Inflammatory macrophage treated with lipopolysaccharide for 1 hour (primary cell): ENCODE measurements around the gene TMIGD2.
"Not testable (repeated sequence)": the region's sequence is repeated elsewhere in the genome, so short reads cannot be mapped to it uniquely, and the experiment has no call there.

Experiments used
- DNase-seq, 2 donors: peaks; one replicate each; pipeline ENCODE4 v3.0.0-alpha.2; 2020 to 2022

The TMIGD2 gene

GRCh38 chr19:4302243-4302640, at the start of gene TMIGD2:
Gene TMIGD2 (minus strand): TSS chr19:4302389. CDS start chr19:4302385, 4 bp downstream.
- DNase-seq = no peak

- no peak for DNase-seq
Measured at GRCh38 chr19:4350726-4351125, 48.5 kb upstream of the TMIGD2 start.

GRCh38 chr19:4350111-4350510, 47.9 kb upstream of the TMIGD2 start:
- DNase-seq = no peak

- DNase-seq = not testable (repeated sequence)
Measured at GRCh38 chr19:4349225-4349624, 47.0 kb upstream of the TMIGD2 start.

DNA sequence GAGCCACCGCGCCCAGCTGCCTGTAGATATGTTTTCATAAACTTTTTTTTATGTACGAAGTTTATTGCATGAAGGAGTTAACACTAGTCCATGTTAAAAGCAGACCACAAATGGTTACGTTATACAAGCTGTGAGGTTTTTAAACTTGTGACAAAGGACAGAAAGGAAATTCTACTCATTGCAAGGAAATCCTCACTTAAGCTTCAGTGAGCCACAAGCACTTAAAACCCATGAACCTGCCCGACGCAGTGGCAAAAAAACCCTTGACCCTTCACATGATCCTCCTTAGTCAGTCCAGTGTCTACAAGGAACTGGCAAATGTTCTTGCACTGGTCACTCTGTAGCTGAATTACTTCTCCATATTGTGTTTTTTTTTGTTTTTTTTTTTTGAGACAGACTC, 45.3 kb upstream of the TMIGD2 start:
- DNase-seq = peak; percentile 73 to 92

DNA sequence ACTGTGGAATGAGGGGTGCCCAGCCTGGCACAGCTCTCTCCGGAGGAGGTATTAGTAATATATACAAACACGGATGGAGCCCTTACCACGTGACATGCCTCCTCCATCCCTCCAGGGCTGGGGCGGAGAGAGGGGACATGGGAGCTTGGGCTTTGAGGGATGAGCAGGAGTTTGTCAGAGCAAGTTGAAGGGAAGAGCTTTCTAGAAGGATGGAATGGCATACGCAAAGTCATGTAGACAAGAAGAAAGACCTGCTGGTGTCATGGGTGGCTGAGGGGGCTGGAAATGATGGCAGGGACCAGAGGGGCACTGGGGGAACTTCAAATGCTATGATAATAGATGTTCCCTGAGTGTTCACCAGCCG, 43.8 kb upstream of the TMIGD2 start:
- no peak for DNase-seq

DNA sequence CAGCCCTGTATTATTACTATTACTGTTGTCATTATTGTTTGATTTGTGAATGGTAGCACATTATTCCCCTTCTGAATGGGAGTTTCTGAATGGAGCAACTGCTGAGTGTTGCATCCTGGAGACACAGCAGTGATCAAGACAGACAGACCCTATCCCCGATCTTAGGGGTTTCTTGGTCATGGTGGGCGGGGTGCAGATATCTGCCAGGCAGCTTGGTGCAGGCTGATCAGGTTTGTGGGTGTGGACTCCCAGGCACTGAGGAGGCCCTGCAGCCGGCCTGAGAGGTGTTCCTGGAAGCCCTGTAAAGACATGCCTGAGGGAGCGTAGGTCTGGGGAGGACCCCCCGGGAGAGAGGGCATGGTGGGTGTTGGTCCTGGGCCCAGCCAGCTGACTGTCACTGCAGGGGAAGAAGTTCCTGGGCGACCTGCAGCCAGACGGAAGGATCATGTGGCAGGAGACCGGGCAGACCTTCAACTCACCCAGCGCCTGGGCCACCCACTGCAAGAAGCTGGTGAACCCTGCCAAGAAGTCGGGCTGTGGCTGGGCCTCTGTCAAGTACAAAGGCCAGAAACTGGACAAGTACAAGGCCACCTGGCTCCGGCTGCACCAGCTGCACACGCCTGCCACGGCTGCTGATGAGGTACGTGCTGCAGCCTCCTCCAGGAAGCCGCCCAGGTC, 43.3 kb upstream of the TMIGD2 start:
- DNase-seq = no peak

- peak; percentile 84 to 93 for DNase-seq
Measured at GRCh38 chr19:4343370-4344307, 41.5 kb upstream of the TMIGD2 start, which contains the start of gene MPND. Gene MPND (plus strand): TSS chr19:4343562. CDS start chr19:4343594, 32 bp downstream.

DNA sequence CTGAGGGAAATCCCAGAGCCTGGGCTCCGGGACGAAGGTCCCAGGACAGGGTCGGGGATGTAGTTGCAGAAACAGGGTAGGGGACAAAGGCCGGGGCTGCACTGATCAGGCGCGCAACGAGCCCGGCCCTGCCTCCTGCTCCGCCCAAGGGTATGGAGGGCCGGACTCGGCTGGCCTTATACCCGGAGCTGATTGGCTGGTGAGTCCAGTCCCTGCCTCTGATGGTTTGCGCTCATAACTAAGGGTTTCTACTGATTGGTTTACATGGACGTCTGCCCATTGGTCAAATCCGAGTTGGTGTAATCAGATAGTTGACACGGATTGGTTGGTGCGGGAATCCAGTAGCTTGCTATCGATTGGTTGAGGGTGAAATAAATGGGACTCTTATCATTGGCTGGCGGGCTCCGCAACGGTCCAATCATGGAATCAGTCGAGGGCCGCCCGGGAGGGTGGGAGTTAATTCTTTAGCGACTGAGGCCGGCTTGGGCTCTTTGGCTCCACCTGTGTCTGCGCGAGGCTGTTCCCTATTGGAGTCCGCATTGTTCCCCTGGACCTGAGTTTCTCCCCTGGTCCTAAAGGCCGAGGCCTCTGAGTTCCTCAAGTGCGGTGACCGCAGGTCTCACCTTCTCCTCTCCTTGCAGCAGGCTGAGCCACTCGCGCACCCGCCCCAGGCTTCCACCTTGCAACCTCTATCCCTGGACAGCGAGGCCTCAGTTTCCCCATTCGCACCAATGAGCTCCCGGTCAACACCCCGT, 40.6 kb upstream of the TMIGD2 start:
- peak; percentile 98 to 100 for DNase-seq

DNA sequence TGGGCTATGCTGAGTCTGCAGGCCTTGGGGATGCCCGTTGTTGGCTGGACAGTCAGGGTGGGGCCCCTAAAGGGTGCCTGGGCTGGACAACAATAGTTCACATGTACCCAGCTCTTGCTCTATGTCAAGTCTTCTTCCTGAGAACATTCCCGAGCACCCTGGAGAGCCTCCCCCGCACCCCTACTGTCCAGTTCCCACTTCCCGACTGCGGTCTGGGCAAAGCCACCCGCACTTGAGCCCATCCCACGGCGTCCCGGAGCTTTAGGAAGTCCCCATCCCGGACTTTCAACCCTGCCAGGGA, 40.1 kb upstream of the TMIGD2 start:
- DNase-seq = no peak

- peak in 1 of 2 donors; percentile 35 for DNase-seq
Measured at GRCh38 chr19:4338441-4339355, 36.5 kb upstream of the TMIGD2 start, which contains the start of gene STAP2. Gene STAP2 (minus strand): TSS chr19:4338827. CDS start chr19:4338753, 74 bp downstream.

DNA sequence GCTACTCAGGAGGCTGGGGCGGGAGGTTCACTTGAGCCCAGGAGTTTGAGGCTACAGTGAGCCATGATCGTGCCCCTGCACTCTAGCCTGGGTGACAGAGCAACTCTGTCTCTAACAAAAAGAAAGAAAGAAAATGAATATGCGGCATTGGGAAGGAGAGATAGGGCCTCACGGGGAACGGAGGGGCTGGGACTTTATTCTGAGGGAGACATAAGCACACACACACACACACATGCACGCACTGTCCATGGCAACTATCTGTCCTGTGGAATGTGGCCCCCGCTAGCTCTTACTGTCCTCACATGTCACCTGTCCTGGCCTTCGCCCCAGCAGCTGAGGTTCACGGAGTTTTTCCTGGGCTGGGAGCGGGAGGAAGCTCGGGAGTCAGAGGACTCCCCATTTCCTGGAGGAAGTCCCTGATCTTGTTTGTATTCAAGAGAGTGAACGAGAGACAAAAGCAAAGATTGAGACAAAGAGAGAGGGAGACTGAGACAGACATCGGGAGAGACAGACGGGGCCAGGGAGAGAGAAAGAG, 35.8 kb upstream of the TMIGD2 start:
- peak in 1 of 2 donors; percentile 15 for DNase-seq

GRCh38 chr19:4334929-4335570, 32.9 kb upstream of the TMIGD2 start:
- no peak for DNase-seq

DNA sequence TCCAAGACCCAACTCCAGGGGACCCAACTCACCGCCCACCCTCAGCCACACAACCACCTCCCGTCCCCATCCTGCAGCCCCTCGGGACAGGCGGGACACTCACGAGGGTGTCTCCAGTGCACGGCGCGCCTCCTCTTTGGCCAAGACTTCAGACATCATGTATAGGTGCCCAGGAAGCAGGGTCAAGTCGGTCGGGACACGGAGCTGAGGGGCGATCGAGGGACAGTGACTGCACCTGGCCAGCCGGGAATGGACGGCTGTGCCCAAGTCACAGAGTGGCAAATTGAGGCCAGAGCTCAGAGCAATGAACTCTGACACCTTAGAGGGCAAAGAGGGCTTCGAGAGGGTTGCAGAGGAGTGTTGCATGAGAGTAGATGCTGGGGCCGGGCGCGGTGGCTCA, 27.7 kb upstream of the TMIGD2 start:
- no peak for DNase-seq

GRCh38 chr19:4328991-4329681, 26.9 kb upstream of the TMIGD2 start:
- not testable (repeated sequence) for DNase-seq

GRCh38 chr19:4328243-4328990, 26.2 kb upstream of the TMIGD2 start:
- peak; percentile 83 to 96 for DNase-seq

DNA sequence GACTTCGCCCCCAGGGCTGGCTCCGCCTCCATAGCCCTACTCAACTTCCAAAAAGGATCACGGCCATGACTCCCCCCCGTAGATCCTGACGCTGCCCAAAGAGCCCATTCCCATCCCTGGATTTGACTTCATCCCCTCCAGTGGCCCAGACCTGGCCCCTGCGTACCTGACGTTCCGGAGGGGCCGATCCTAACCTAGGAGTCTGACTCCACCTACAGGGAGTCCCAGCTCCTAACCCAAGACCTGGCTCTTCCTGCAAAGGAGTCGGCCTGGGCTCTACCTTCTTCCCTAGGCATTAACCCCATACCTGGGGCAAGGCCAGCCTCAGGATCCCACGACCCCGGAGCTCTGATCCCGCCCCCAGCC, 25.7 kb upstream of the TMIGD2 start:
- DNase-seq = no peak

- peak; percentile 59 to 71 for DNase-seq
Measured at GRCh38 chr19:4327252-4327876, 25.2 kb upstream of the TMIGD2 start.

GRCh38 chr19:4326837-4327251, 24.7 kb upstream of the TMIGD2 start:
- DNase-seq = no peak
